Activated naive CD8-positive, alpha-beta T cell treated with anti-CD3 and anti-CD28 coated beads, Interleukin-2, amount 50 U/mL, for 16 hours (primary cell): ENCODE results near the gene TBX2.
"Not testable (repeated sequence)": the region's sequence is repeated elsewhere in the genome, so short reads cannot be mapped to it uniquely, and the experiment has no call there.

Source experiments
- DNase-seq: peaks from one replicate; pipeline ENCODE4 v3.0.0-alpha.2; 2020; ENCODE audit warnings: low read depth, low spot score

The TBX2 gene

GRCh38 chr17:61399131-61400065, at the start of gene TBX2:
TBX2 (plus strand) TSS chr17:61399843; CDS start chr17:61400177, 334 bp downstream.
- no peak for DNase-seq

DNA sequence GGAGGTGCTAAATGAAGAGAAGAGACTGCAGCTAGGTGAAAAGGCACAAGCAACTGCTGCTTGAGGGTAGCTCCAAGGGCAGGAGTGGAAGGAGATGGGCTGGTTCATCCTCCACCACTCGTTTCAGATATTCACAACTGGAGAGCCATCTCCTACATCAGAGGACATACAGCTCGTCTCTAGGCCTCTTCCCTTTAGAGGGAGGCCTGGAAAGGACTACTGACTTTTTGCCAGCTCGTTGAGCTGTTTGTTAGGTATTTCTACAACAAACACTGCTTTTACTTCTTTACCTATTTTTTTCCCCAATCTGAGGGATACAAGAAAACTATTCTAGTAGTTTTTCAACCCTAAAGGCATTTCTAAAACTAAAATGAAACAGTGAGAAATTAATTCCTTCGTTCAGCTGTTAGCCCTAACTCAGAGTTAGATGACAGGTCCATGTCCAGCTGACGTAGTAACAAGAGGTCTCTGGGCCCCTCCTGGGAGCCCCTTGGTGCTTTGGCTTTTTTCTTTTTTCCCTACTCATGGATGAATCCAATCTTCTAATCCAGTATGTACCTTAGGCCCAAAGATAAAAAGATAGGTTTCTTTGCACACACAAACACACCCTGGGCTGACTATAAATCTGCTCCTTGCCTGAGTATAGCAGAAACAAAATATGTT, 47.8 kb upstream of the TBX2 start:
- DNase-seq = no peak

DNA sequence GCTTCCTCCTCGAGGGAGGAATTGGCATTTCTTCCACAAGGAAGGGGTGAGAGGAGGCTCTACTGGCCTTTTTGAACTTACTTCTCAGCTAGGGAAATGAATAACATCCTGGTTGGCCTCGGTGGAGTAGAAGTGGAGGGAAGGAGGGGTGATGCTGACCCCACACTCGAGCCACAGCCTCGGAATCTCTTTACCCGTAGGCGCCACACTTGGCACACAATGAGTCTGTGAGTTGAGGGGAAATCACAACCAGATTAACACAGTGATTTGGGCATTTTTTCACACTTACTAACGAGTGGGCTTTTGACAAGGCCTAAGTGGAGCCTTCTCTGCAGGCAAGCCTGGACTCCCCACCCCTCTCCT, 47.3 kb upstream of the TBX2 start:
- no peak for DNase-seq

GRCh38 chr17:61352781-61353491, 46.7 kb upstream of the TBX2 start:
- no peak for DNase-seq

DNA sequence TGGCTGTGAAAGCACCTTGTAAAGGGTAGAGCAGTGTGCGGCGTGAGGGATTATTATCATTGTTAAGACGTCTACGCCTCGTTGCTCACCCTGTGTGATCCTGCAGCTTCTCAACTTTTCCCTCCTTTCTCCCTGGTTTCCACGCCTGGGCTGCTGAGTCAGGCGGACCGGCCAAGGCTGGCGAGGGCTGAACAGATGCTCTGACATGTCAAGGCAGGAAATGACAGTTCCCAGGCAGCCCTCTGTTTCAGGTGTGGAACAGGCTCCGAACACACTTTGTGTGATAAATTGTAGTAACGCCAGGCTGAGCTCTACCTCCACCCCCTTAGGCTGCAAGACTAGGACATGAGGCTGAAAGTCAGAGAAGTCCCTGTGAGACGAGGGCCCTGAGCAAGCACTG, 46.0 kb upstream of the TBX2 start:
- DNase-seq = no peak

DNA sequence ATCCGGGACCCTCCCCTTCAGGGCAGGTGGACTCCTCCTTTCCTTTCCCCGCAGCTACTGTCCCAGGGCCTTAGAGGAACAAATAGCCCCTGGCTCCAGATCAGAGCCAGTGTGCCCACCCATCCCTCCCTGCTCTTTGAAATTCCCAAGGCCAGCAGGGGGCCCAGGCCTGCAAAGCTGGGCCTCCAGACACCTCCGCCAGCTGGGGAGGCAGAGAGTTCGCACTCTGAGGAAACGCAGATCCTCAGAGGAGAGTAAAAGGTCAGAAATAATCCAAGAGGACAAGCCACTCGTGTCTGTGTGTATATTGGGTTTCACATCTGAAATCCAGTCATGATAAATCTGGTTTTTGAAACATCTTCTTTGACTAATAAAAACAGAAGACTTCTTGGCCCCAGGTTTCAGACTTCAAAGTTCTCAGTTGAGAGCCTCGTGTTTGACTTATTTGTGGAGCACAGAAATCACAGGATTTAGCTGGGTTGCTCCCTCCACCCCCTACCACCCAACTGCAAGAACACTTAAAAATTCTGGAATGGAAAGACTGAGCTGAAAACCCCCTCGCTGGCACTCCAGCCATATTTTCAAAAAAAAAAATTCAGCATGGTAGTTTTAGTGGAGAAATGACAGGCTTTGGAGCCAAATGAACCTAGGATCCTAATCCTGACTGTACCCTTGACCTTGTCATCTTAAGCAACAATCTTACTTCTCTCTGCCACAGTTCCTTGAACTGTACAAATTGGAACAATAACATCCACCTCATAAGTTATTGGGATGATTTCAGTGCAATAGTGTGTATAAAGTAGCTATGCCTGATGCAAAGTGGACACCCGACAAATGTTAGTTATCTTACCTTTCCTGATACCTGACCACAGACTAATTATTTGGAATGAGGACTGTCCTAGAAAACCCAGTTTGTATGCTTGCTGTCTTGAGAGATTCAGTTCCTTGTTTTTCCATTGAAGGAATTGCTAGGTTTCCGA, 44.5 kb upstream of the TBX2 start:
- no peak for DNase-seq

GRCh38 chr17:61357061-61357460, 42.6 kb upstream of the TBX2 start:
- DNase-seq = not testable (repeated sequence)

GRCh38 chr17:61359513-61359912, 40.1 kb upstream of the TBX2 start:
- DNase-seq = not testable (repeated sequence)

DNA sequence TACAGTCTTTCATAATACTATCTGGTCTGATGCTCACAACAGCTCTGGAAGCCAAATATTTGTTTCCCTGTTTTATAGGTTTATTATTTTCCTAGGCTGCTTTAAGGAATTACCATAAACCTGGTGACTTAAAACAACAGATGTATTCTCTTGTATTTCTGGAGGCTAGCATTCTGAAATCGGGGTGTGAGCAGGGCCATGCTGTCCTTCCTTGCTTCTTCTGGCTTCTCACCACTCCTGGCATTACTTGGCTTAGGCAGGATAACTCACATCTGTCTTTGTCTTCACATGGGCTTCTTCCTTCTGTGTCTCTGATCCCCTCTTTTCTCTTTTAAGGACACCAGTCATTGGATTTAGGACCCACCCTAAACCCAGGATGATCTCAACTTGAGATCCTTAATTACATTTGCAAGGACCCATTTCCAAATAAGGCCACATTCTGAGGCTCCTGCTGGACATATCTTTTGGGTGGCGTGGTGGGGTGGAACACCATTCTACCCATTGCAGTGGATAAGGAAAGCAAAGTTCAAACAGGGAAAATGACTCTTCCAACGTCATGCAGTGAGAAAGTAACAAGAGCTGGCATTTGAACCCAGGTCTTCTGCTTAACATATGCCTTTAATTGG, 39.2 kb upstream of the TBX2 start:
- DNase-seq = no peak

GRCh38 chr17:61361084-61361483, 38.6 kb upstream of the TBX2 start:
- no peak for DNase-seq

DNA sequence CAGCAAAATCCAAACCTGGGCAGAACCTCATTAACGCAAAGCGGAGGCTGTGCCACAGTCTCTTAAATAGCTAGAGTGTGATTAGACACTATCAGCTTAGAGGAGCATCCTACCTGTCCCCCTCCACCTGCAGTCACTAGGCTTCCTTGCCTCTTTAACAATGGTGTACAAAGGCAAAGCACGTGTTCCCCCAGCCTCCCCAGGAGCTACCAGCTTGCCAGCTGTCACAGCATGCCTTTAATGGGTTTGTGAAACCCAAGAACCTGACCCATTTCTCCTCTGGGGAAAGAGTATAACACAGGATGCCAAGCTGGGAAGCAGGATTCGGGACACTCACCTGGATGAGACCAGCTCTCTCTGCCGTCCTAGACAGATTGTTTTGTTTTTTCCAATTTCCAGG, 37.2 kb upstream of the TBX2 start:
- DNase-seq = no peak

DNA sequence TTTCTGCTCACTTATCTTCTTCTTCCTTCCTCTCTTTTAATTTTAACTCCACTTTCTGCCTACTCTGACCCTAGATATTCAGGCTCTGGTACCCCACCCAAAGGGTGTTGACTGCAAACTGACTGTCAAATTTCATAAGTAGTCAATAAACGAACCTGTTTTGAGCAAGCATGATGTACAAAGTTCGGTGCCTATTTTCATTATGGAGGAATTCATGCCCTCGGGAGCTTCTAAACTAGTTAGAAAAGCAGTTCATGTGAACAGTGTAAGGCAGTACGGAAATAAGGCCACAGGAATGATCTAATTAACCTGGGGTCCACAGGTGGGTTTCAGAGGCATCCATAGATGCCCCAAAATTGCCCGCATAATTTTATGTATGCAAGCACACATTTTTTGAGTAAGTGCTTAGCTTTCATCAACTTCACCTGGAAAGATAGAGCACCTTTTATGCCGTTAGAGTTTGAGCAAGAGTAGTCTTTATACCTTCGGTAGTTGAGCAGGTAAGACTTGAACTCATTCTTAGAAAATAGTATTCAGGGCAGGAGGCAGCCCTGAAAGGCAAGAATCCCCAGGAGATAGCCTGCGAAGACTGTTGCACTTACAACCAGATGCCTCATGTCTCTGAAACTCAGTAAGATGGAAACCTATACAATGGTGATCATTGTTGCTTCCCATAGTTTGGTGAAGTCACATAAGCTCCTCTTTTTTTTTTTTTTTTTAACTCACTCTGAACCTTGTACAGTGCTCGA, 36.6 kb upstream of the TBX2 start:
- no peak for DNase-seq

GRCh38 chr17:61363601-61364462, 35.8 kb upstream of the TBX2 start:
- DNase-seq = no peak

DNA sequence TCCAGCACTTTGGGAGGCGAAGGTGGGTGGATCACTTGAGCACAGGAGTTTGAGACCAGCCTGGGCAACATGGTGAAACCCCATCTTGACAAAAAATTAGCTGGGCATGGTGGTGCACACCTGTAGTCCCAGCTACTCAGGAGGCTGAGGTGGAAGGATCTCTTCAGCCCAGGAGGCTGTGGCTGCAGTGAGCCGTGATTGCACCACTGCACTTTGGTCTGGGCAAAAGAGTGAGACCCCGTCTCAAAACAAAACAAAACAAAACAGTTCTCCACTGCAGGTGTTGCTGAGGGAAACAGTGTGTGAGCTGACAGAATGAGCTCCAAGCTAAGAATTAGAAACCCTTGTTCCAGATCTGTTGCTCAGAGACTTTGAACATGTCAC, 35.2 kb upstream of the TBX2 start:
- DNase-seq = no peak

- DNase-seq = no peak
These were observed 33.4 kb upstream of the TBX2 start for GRCh38 chr17:61366076-61366714.

GRCh38 chr17:61366715-61367413, 32.8 kb upstream of the TBX2 start:
- DNase-seq = no peak

GRCh38 chr17:61368049-61368831, 31.4 kb upstream of the TBX2 start:
- no peak for DNase-seq
